NCI-H1105 (cell line): Measurements from ENCODE around the gene HHAT.
"Not testable (repeated sequence)": the region's sequence is repeated elsewhere in the genome, so short reads cannot be mapped to it uniquely, and the experiment has no call there.

Source experiments
- DNase-seq: peaks from one replicate; lab custom pipeline; 2025; lab: John Stamatoyannopoulos, UW

The HHAT gene

GRCh38 chr1:210313921-210314320 is 14.8 kb upstream of the HHAT start:
- no peak for DNase-seq

- DNase-seq = no peak
These were observed 13.2 kb upstream of the HHAT start for GRCh38 chr1:210315529-210315928.

GRCh38 chr1:210321131-210321530 is 7.6 kb upstream of the HHAT start:
- DNase-seq = no peak

DNA sequence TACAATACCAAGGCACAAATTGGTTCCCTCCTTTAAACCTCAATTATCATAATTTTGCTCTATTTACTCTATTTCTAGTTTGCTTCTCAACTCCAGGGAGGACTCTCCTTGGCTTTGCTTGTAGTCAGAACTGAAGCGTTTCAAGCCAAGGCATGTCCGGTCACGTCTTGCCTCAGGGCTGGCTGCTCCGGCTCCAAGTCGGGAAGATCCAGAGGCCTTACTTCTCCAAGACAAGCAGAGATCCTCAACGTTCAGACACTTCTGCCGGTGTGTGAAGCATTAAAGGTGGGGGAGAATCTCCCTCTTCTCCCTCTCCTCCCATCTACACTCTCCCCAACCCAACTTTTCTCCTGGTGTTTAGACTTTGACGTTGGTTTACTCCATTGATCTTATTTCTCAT is 7.2 kb upstream of the HHAT start:
- no peak for DNase-seq

DNA sequence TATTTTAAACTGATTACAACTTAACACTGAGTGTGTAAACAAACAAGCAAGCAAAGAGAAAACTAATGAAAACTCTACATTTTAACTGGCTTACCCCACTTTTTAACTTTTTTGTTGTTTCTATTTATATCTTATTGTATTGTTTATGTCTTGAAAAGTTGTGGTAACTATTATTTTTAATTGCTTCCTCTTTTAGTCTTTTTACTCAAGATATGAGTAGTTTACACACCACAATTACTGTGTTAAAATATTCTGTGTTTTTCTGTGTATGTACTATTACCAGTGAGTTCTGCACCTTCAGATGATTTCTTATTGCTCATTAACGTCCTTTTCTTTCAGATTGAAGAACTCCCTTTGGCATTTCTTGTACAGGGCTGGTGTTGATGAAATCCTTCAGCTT is 4.7 kb upstream of the HHAT start:
- no peak for DNase-seq

DNA sequence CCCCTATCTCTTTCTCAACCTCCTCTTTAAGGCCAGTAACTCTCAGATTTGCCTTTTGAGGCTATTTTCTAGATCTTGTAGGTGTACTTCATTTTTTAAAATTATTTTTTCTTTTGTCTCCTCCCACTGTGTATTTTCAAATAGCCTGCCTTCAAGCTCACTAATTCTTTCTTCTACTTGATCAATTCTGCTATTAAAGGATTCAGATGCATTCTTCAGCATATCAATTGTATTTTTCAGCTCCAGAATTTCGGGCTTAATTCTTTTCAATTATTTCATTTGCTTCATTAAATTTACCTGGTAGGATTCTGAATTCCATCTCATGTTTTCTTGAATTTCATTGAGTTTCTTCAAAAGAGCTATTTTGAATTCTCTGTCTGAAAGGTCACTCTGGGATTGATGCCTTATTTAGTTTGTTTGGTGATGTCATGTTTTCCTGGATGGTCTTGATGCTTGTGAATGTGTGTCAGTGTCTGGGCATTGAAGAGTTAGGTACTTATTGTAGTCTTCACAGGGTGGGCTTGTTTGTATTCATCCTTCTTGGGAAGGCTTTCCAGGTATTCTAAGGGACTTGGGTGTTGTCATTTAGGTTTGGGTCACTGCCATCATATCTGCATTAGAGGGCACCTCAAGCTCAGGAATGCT is 3.6 kb upstream of the HHAT start:
- no peak for DNase-seq

DNA sequence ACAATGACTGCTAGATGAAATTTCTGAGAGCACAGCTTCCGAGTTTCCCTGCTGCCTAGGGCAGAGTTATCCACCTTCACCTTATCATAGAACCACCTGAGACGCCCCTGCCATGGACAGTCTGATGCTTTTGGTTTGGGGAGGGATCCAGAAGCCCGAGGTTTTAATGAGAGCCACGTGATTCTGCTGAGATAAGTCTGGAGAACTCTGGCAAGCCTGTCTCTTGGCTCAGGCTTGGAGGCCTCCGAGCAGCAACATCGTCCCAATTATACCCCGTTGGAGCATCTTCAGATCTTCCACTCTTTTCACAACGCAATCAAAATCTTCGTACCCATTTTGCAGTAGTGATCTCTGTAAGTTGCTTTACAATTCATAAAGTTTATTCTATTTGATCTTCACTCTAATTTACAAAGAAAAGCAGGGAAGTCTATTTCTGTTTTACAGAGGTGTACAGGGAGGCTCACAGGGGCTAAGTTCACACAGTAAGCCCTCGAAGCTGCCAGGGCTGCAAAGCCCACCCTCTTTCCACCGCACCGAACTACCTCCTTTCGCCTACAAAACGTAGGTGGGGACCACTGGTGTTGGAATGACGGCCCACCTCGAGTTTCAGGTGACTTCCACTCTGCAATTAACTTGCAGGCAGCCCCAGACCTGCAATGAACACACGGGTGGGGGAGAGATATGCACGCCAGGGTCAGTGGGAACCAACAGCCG is 513 bp upstream of the HHAT start:
- DNase-seq = no peak

GRCh38 chr1:210330279-210330866 is 1.7 kb downstream of the HHAT start:
- no peak for DNase-seq

- no peak for DNase-seq
These were observed 3.5 kb downstream of the HHAT start for GRCh38 chr1:210332233-210332632.

GRCh38 chr1:210332719-210333398 is 4.2 kb downstream of the HHAT start:
- no peak for DNase-seq

GRCh38 chr1:210335001-210335400 is 6.3 kb downstream of the HHAT start:
- no peak for DNase-seq

DNA sequence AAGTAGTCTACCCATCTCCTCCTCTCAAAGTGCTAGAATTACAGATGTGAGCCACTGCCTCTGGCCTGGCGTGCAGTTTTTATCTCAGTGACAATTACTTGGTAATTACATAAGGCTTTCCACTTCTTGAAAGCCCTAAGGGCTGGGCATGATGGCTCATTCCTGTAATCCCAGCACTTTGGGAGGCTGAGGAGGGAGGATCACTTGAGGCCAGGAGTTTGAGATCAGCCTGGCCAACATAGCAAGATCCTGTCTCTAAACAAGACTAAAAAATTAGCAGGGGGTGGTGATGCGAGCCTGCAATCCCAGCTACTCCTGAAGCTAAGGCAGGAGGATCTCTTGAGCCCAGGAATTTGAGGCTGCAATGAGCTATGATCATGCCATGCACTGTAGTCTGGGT is 7.7 kb downstream of the HHAT start:
- DNase-seq = no peak

- DNase-seq = no peak
These were observed 10.8 kb downstream of the HHAT start for GRCh38 chr1:210339500-210339899.

DNA sequence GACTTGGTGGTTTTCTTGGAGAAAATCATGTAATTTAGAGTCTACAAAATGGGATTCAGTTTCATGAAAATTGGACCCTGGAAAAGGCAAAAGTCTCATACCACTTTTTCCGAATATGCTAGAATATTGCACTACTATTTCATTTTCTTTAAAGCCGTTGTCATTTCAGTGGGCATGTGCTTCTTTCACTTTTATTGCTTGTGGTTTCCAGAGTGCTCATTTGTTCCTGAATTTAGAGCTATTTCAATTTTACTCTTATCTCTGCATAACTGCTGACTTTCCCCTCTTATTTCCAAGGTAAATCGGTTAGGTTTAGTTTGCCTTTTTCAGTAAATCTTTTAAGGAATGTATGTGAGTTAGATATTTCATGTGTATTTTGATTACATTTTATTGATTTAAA is 11.6 kb downstream of the HHAT start:
- no peak for DNase-seq

GRCh38 chr1:210340841-210341240 is 12.1 kb downstream of the HHAT start:
- DNase-seq = no peak

GRCh38 chr1:210342986-210343780 is 14.5 kb downstream of the HHAT start:
- no peak for DNase-seq

GRCh38 chr1:210344706-210345105 is 16.0 kb downstream of the HHAT start:
- no peak for DNase-seq

DNA sequence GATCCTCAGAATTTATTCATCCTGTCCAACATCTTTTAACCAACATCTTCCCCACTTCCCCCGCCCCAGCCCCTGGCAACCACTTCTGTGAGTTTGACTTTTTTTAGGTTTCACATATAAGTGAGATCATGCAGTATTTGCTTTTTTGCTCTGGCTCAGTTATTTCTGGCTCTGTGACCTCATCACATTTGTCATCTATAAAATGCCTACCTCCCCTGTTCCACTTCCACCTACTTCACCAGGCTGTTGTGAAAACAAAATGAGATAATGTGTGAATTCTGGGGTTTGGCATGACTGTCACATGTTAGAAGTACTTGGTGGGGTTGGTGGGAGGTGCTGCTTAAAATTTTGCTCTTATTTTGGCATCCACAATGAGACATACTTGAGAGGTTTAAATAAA is 18.4 kb downstream of the HHAT start:
- no peak for DNase-seq

GRCh38 chr1:210351496-210351895 is 22.8 kb downstream of the HHAT start:
- no peak for DNase-seq

- DNase-seq = no peak
These were observed 23.9 kb downstream of the HHAT start for GRCh38 chr1:210352575-210352974.

GRCh38 chr1:210354305-210354704 is 25.6 kb downstream of the HHAT start:
- DNase-seq = not testable (repeated sequence)

- DNase-seq = no peak
These were observed 29.9 kb downstream of the HHAT start for GRCh38 chr1:210358626-210359025.
